Lower lobe of right lung (tissue), 2 donors: ENCODE measurements around the gene PPP1R37. TPM values are rescaled to one million over a fixed set of nuclear protein-coding genes. Genes with fewer than 3 reads are reported as not detected.
A peak's percentile ranks its signal among the peaks of the same experiment; 100 is the strongest.

Experiments used
- ATAC-seq, 2 donors: fragments of 200-7000 bp; cut with Tn5 transposase; one replicate each; pipeline ENCODE4 v1.9.1; 2020 to 2022; ENCODE audit warnings: mild to moderate bottlenecking in 2 of 2, moderate library complexity in 2 of 2
- DNase-seq: peaks from one replicate; pipeline ENCODE4 v3.0.0-alpha.2; 2020
- H3K27ac ChIP-seq: fragments of 200-600 bp; one replicate; pipeline ENCODE4 v1.8.0; 2022
- H3K27me3 ChIP-seq: fragments of 200-600 bp; one replicate; pipeline ENCODE4 v1.8.0; 2022; ENCODE audit warnings: low read depth
- H3K36me3 ChIP-seq: fragments of 200-600 bp; one replicate; pipeline ENCODE4 v1.8.0; 2022; ENCODE audit warnings: mild to moderate bottlenecking
- H3K4me1 ChIP-seq: fragments of 200-600 bp; one replicate; pipeline ENCODE4 v1.8.0; 2022
- H3K4me3 ChIP-seq: fragments of 200-600 bp; one replicate; pipeline ENCODE4 v1.8.0; 2022; ENCODE audit warnings: mild to moderate bottlenecking
- H3K9me3 ChIP-seq: fragments of 200-600 bp; one replicate; pipeline ENCODE4 v1.8.0; 2022
- intact Hi-C: fragments of 100-400 bp; cut with DNase I; formaldehyde crosslinking; loops from one replicate; pipeline ENCODE4 v1.11.0; 2022
- total RNA-seq: library from RNA; stranded (reverse); fragmentation: NEBNext Ultra II Directional; extraction: Animal tissue kit (Norgen Biotek cat#: 25700); gene quantifications from one replicate; pipeline ENCODE4 v1.2.1, GENCODE V29; 2021
- TF ChIP-seq, protein P1 (sequence below): fragments of 200-600 bp; IDR thresholded peaks from one replicate; pipeline ENCODE4 v1.8.0; 2022; ENCODE audit warnings: antibody characterized with exemption, mild to moderate bottlenecking
- donor health status: DM: no; HTN: yes; CAD: no; lungs with severe emphysema.

The PPP1R37 gene
- total RNA-seq, 1 donor from 2014 or later = 29.1 TPM

DNA sequence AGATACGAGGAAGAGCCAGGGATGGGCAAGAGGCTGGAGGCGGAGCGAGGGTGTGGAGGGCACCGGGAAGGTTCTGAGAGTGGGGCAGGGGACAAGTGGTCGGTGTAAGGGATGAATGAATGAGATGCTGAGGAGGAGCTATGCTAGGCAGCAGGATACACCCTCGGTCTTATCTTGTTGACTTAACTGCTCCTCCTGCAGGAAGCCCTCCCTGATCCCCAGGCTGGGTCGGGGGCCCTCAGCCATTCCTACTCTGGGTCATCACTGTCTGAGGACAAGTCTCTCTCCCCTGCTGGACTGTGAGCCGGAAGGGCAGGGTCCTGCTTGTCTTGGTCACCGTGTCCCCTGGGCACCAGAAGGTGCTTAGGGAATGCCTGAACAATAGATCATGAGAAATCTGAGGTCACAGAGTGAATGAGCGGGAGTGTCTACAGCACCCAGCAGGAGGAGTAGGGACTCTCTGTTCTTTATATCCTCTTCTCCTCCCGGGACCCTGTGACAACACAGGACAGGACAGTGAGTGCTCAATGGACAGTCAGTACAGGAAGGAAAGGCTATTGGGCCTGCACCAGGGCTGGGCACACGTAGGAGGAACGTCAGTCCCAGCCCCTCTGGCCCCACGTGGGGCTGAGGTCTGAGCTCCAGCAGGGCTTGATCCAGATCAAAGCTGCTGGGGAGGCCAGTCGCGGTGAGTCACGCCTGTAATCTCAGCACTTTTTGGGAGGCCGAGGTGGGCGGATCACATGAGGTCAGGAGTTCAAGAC, 61.3 kb downstream of the PPP1R37 start:
- Histone ChIP-seq H3K27me3 (peaks cover 82% of the 10 kb centered on the region), H3K4me3 (peak overlapping the region; percentile 41), H3K27ac (no peak overlapping the region), H3K36me3 (no peaks in the 10 kb centered on the region), H3K4me1 (peaks cover 27% of the 10 kb centered on the region), H3K9me3 (no peaks in the 10 kb centered on the region)
- TF ChIP-seq, protein P1, sequence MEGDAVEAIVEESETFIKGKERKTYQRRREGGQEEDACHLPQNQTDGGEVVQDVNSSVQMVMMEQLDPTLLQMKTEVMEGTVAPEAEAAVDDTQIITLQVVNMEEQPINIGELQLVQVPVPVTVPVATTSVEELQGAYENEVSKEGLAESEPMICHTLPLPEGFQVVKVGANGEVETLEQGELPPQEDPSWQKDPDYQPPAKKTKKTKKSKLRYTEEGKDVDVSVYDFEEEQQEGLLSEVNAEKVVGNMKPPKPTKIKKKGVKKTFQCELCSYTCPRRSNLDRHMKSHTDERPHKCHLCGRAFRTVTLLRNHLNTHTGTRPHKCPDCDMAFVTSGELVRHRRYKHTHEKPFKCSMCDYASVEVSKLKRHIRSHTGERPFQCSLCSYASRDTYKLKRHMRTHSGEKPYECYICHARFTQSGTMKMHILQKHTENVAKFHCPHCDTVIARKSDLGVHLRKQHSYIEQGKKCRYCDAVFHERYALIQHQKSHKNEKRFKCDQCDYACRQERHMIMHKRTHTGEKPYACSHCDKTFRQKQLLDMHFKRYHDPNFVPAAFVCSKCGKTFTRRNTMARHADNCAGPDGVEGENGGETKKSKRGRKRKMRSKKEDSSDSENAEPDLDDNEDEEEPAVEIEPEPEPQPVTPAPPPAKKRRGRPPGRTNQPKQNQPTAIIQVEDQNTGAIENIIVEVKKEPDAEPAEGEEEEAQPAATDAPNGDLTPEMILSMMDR = no peak
- no peak for DNase-seq
- peak in 1 of 2 donors; percentile 16 for ATAC-seq
- intact Hi-C loops = no loop called here

DNA sequence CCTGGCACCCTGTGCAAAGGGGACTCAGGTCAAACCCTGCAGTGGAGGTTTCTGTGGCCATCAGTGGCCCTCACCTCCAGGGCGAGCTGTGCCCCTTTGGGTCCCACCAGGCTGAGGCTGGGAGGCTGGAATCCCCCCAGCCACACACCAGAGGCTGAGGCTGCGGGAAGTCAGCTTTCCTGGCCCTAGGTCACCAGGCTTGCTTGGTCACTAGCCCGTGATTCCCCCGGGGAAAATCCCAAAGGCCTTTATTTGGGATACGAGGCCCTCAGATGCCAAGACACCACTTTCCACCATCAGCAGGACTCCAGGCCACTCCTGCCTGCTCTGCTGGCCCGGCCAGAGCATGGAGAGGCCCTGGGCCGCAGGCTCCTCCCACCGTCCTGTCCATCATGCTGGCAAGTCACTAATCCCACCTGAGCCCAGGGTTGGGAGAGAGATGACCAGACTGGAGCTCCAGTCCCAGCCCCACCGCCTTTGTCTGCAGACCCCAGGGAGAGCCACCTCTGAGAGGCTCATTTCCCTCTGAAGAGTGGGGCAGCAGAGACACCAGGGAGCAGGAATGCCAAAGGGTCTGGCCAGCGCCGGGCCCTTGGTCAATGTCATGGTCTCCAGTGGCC, 63.1 kb downstream of the PPP1R37 start:
- Histone ChIP-seq H3K4me3 (no peak overlapping the region), H3K27me3 (peaks cover 88% of the 10 kb centered on the region), H3K9me3 (no peaks in the 10 kb centered on the region), H3K4me1 (peaks cover 27% of the 10 kb centered on the region), H3K27ac (no peak overlapping the region), H3K36me3 (no peaks in the 10 kb centered on the region)
- ATAC-seq (no peak), DNase-seq (no peak)
- TF ChIP-seq, protein P1 = no peak
- intact Hi-C loops = no loop called here

DNA sequence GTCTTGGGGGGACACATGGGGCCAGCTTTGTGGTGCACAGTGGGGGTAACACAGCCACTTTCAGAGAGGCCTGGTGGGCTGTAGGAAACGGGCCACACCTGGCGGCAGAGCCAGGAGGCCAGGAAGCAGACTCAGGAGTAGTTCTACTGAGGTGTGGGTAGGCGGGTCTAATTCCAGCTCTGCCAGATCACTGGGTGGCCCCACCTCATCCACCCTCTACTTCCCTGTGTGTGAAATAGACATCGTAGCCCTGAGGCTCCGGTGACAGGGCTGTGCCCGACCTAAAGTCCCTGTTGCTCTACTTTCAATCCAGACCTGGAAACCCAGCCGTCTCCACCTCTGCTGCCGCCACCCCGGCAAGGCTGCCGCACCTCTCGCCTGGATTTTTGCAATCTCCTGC, 63.8 kb downstream of the PPP1R37 start:
- Histone ChIP-seq H3K27ac (no peak overlapping the region), H3K4me1 (peaks cover 26% of the 10 kb centered on the region), H3K9me3 (no peaks in the 10 kb centered on the region), H3K36me3 (no peaks in the 10 kb centered on the region), H3K4me3 (no peak overlapping the region), H3K27me3 (peaks cover 88% of the 10 kb centered on the region)
- intact Hi-C loops = no loop called here
- DNase-seq (no peak), ATAC-seq (no peak)
- TF ChIP-seq, protein P1 = no peak

DNA sequence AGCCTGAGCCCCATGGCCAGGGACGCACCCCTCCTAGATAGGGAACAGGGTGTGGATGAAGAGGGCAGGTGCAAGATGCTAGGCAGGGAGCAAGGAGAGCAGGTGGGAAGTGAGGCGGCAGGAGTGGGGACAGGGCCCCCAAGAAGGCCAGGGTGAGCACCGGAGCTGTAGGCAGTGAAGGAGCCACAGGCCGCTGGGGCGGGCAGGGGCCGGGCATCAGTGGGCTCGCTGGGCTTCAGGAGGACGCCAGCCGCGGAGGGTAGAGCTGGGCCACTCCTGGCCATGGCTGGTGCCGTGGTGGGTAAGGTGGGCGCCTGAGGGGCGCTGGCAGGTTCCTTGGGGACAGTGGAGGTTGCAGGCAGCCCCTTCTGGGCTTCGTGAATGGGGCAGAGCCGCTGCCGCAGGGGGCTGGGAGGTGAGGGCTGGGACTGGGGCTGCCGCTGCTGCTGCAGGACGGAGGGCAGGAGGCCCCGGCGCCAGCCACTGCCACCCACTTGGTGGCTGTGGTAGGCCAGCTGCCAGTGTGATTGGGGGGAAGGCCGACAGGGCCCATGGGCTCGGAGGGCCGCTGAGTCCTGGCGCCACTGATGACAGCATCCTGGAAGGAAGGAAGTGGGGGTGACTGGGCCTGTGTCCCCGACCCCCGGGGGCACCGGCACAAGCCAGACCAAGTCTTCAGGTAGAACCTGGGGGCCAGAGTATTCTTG, 65.7 kb downstream of the PPP1R37 start:
- no peak for ATAC-seq
- TF ChIP-seq, protein P1 = no peak
- no peak for DNase-seq
- intact Hi-C loops = no loop called here
- Histone ChIP-seq H3K36me3 (no peaks in the 10 kb centered on the region), H3K9me3 (no peaks in the 10 kb centered on the region), H3K27me3 (peaks cover 75% of the 10 kb centered on the region), H3K27ac (no peak overlapping the region), H3K4me1 (peaks cover 7% of the 10 kb centered on the region), H3K4me3 (no peak overlapping the region)

DNA sequence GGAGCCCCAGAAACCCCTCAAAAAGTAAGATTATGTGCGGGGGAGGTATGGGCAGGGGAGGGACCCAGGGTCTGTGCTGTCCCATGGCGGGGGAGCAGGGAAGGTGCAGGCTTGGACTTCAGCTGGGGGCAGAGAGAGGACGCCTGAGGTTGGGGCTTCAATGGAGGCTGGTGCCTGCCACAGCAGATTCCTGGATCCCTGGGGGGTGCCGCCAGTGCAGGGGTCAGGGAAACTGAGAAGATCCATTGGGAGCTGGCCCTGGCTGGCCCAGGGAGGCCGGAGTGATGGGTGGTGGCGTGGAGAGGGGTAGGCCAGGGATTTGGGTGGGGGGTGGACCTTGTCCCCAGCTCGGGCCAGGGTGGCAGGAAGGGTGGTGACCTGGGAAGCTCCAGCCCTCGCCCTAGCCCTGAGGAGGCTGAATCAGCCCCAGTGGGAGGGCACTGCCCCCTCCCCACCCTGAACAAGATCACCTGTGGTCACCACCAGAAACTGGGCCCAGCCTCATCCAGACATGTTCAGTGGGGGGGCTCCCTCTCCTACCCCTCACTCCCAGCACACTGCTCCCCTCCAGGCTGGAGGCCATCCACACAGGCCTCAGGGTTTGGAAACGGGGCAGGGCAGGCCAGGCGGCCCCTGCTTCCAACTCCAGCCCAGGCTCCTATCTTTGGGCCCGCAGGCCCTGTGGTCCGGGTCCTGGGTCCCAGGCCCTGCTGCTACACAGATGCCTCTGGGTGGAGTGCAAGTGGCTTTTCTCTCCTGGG, 66.4 kb downstream of the PPP1R37 start:
- no peaks in the 10 kb centered on the region for H3K36me3 ChIP-seq
- no peak for DNase-seq
- TF ChIP-seq, protein P1 = no peak
- peaks cover 3% of the 10 kb centered on the region for H3K4me1 ChIP-seq
- no peak overlapping the region for H3K4me3 ChIP-seq
- intact Hi-C loops = no loop called here
- no peak overlapping the region for H3K27ac ChIP-seq
- no peaks in the 10 kb centered on the region for H3K9me3 ChIP-seq
- no peak for ATAC-seq
- H3K27me3 ChIP-seq = peaks cover 67% of the 10 kb centered on the region
